H1 (cell line): ENCODE data around the gene SLAIN2. TPM values are rescaled to one million over a fixed set of nuclear protein-coding genes. Genes with fewer than 3 reads are reported as not detected.

ENCODE experiments used
- SRF ChIP-seq: IDR thresholded peaks from 2 replicates; pipeline ENCODE4 v1.6.1; 2011; ENCODE audit warnings: mild to moderate bottlenecking, low read depth, low read length, moderate library complexity
- TAF1 ChIP-seq: IDR thresholded peaks from 2 replicates; pipeline ENCODE4 v1.6.1; 2011; ENCODE audit warnings: mild to moderate bottlenecking, low read depth, low read length
- polyA plus RNA-seq, 7 experiments: library from polyadenylated mRNA; depleted of rRNA in 3 of 7; stranded (reverse) in 5 of 7; unstranded in 2 of 7; fragments of >200 nt in 5 of 7; fragments of 200-250 nt in 2 of 7; gene quantifications; 1 replicate in 5 of 7; 2 replicates in 1 of 7; 4 replicates in 1 of 7; pipeline versions ENCODE4 v1.2.1 to v1.2.3, GENCODE V29; 2011 to 2013; ENCODE audit warnings: missing spikeins in 2 of 7, mixed read lengths in 2 of 7
- total RNA-seq: library from RNA; stranded (reverse); fragmentation: NEBNext Ultra II Directional; extraction: Animal tissue kit (Norgen Biotek cat#: 25700); gene quantifications from 2 replicates; pipeline ENCODE4 v1.2.1, GENCODE V29; 2021

SLAIN2 gene
- total and polyA plus RNA-seq, 2 of the 8 experiments (the other 6 are each of a cell fraction or from before 2014, with no cell fraction given) = 8.2 to 40.0 TPM

DNA sequence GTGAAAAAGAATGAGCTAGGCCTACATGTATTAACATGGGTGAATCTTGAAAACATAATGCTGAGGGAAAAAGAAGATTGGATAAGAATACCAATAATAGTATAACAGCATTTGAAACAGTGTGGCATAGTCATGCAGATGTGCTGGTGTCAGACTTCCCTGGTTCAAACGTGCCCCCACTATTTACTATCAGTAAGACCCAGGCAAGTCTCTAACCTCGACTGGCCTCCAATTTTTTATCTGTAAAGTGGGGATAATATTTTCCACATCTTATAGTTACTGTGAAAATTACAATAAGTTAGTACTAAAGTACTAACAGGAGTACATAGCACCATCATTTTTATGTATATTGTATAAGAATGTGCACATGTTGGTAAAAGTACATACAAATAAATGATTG lies 17.0 kb upstream of the SLAIN2 start (continued):
- TF ChIP-seq TAF1 (no peak), SRF (no peak)
